Stimulated activated naive CD4-positive, alpha-beta T cell treated with Interleukin-2 at 50 U/mL for 16 hours (primary cell): ENCODE measurements around the gene SLC39A7.
A peak's percentile ranks its signal among the peaks of the same experiment; 100 is the strongest.
"Not testable (repeated sequence)": the region's sequence is repeated elsewhere in the genome, so short reads cannot be mapped to it uniquely, and the experiment has no call there.

Experiments
- DNase-seq: peaks from one replicate; lab custom pipeline; 2025; lab: John Stamatoyannopoulos, UW

The SLC39A7 gene

DNA sequence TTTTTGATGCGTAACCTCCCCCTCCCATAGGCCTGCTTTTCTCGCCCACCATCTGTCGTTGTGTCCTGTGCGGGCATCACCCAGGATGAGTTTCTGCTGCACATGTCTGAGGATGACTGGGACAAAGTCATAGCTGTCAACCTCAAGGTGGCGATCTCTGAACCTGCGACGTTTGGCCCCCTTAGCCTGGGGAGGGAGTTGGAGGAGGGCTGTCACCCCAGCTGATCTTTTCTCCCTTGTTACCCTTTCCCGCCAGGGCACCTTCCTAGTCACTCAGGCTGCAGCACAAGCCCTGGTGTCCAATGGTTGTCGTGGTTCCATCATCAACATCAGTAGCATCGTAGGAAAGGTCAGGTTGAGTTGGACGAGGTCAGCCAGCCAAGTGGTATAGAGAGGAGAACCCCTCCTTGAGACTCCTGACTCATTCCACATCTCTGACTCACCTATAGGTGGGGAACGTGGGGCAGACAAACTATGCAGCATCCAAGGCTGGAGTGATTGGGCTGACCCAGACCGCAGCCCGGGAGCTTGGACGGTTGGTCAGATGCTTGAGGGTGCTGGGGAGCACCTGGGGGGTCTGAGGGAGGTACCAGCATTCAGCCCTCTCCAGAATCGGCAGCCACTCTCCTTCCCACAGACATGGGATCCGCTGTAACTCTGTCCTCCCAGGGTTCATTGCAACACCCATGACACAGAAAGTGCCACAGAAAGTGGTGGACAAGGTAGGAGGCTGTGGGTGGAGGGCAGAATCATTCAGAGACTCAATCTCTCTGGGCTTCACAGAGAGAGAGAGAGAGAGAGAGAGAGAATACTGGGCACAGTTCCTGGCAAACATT is 4.7 kb downstream of the SLC39A7 start:
- peak; percentile 56 for DNase-seq

DNA sequence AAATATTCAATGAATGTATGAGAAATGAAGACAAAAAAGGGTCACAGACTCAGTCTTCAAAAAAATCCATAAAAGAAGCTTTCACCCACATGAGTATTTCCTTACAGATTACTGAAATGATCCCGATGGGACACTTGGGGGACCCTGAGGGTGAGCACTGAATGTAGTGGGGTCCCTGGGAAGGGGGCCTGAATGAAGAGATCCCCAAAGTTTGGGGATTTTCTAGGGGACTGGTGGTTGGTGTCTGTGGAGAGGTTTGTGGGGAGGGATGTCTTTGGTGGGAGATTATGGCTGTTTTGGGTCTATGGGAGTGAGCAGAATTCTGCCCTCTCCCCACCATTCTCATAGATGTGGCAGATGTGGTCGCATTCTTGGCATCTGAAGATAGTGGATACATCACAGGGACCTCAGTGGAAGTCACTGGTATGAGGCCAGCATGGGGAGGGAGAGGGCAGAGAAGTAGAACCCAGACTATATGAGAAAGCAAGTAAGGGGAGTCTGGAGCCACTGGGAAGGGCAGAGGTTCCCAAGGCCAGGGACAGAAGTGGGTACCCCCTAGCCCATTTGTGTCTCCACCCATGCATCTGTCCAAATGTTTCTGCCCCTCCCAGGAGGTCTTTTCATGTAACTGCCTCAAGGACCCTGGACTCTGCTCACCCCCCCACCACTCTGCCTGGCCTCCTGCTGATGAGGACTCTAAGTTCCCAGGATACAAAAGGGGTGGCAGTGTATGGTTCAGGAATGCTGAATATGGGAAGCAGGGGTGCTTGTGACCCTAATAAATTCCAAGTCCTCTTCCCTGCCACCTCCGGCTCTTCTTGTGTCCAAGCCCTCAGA is 5.6 kb downstream of the SLC39A7 start:
- no peak for DNase-seq

DNA sequence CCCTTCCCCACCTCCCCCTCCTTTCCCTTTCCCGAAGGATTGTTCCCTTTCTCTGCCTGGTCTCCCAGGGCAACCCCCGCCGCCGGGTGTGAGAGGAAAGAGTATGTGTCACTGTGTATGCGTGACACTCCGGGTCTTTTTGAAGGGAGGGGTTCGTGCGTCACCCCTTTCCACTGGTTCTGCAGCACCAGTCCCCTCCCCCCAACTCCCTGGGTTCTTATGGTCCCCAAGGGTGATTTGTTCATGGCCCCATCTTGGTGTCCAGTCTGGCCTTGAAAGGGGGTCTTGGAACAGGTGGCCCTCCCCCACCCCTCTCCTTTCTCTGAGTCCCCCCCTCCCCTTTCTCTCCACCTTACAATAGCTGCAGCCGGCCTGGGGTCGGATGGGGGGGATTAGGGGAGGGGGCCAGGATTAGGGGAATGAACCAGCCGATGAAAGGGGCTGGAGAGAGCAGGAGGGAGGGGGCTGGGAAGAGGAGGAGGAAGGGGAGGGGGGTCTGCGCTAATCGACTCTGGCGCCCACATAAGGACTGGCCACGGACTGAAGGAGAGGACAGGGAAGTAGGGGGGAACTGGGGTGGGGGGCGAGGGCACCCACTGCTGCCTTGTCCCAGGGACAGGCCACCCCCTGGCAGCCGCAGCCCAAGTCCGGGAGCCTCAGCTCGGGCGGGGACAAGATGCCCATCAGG is 6.3 kb downstream of the SLC39A7 start:
- no peak for DNase-seq

DNA sequence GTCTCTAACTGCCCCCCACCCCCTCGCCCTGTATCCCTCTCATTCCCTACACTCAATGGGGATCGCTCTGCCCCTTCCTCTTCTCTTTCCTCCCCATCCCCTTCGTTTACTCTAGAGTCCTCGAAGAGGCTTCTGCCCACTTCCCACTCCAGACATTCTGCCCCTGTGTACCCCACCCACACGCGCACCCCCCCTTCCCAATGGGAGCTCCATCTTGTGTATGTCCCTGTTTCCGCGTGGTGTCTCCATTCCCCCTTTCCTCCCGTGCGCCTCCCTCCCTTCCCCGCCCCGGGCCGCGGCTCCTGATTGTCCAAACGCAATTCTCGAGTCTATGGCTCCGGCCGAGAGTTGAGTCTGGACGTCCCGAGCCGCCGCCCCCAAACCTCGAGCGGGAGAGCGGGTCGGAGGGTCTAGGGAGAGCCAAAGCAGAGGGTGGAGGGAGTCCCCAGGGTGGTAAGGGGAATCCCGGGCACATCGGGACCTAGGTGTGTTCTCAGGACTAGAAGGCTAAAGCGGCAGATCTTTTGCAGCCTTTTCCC is 7.0 kb downstream of the SLC39A7 start:
- DNase-seq, result no peak

DNA sequence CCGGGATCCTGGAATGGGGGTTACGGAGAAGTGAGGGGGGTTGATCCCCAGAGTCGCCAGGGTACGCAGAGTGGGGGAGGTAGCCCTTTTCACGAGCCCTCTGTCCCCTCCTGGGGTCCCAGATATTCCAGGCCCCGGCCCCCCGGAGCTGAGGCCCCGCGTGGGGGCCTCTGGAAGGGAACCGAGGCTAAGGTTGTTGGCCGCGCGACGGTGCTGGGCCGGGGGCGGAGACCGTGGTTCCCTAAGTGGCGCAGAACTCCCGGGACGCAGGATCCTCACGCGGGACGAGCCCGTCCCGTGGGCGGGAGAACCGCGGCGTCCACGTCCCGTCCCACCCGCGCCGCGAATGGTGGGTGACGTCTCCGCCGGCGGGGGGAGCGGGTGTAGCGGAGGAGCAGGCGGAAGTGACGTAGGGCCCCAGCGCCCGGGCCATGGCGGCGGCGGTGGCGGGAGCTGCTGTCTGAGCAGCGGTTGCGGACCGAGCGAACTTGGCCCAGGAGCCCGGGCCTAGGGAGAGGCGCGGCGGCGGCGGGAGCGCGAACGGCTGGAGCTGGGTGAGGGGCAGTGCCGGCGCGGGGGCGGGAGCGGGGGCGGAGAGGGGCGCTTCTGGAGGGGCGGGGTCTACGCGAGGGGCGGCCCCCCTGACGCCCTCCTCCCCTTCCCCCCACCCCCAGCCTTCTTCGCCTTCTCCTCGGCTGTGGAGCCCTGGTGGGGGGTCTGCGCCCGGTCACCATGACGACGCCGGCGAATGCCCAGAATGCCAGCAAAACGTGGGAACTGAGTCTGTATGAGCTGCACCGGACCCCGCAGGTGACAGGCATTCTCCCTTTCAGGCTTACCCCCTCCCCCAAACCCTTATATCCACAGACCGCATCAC is 7.7 kb downstream of the SLC39A7 start, which contains the start of gene RING1:
RING1 (plus strand) TSS at position 410 of the 877 bp plus-strand sequence; CDS start at position 733, 323 bp downstream.
- DNase-seq, result peak; percentile 82

DNA sequence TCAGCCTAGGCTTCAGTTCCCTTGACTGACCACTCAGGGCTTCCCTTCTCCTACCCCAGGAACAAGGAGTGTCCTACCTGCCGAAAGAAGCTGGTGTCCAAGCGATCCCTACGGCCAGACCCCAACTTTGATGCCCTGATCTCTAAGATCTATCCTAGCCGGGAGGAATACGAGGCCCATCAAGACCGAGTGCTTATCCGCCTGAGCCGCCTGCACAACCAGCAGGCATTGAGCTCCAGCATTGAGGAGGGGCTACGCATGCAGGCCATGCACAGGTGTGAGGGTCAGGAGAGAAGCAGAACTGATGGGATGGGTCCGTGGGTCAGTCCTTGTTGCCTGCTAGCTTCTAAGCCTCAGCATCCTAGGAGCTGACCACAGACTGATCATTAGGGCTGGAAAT is 9.2 kb downstream of the SLC39A7 start:
- DNase-seq, result no peak

DNA sequence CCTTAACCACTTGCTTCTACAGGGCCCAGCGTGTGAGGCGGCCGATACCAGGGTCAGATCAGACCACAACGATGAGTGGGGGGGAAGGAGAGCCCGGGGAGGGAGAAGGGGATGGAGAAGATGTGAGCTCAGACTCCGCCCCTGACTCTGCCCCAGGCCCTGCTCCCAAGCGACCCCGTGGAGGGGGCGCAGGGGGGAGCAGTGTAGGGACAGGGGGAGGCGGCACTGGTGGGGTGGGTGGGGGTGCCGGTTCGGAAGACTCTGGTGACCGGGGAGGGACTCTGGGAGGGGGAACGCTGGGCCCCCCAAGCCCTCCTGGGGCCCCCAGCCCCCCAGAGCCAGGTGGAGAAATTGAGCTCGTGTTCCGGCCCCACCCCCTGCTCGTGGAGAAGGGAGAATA is 10.5 kb downstream of the SLC39A7 start:
- DNase-seq, result no peak

DNA sequence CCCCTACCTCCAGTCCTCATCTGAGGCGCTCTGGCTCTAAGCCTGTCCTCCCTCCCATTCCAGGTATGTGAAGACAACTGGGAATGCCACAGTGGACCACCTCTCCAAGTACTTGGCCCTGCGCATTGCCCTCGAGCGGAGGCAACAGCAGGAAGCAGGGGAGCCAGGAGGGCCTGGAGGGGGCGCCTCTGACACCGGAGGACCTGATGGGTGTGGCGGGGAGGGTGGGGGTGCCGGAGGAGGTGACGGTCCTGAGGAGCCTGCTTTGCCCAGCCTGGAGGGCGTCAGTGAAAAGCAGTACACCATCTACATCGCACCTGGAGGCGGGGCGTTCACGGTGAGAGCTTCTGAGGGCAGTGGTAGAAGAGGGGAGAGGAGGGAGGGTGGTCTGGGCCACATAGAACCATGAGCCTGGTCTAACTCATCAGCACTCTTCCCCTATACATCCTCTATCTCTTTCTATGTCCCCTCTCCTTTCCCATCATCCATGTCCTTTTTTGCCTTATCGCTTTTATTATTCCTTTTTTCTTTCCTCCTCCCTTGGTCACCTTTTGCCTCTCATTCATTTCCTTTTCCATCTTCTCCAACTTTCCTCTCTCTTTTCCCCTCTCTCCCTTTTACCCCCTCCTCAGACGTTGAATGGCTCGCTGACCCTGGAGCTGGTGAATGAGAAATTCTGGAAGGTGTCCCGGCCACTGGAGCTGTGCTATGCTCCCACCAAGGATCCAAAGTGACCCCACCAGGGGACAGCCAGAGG is 11.2 kb downstream of the SLC39A7 start:
- no peak for DNase-seq

DNA sequence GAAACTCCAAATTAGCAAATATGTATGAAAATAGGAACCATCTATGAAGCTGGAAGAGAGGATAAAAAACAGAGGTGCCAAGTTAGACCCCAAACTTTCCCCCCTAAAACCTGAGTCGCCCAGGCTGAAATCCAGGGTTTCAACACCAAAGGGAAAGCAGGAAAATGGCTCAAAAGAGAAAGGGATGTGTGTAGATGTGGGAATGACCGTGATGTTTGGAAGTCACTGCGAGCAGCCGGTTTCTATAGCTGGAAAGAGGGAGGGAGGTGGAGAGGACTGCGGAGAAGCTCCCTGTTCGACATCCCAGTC is 12.1 kb downstream of the SLC39A7 start:
- no peak for DNase-seq

DNA sequence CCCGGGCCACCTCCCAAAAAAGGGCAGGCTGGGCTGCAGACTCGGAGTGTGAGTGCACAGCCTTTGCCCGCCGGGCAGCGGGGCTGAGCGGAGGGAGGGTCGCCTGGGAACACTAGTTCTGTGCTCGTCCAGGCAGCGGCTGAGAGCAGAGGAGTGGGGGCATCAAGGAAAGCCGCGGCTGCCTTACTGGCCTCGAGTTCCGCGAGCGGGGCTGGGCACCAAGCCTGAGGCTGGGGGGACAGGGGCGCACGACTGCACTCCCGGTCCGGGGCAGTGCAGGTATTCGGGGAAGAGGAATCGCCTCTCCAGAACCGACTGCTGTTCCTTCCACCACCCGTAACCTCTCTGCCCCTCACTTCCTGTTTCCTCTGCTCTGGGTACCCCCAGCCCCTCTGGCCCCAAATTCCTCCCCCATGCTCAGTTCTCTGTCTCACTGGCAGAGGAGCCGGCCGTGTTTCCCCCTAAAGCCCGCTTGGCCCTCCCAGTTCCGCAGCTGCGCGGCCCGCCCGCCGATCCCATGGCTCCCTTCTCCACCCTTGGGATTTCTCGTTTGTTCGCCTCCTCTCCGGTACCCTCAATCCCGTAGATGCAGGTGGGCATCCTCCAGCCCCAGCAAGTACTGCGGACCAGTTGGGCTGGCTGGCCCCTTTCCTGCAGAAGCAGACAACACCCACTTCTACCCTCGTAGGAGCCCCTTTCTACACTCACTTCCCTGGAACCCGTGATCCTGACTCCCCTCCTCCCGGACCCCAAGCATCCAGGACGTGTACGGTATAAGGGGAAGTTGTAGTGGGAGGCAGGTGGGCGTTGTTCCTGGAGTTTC is 12.7 kb downstream of the SLC39A7 start:
- peak; percentile 8 for DNase-seq

DNA sequence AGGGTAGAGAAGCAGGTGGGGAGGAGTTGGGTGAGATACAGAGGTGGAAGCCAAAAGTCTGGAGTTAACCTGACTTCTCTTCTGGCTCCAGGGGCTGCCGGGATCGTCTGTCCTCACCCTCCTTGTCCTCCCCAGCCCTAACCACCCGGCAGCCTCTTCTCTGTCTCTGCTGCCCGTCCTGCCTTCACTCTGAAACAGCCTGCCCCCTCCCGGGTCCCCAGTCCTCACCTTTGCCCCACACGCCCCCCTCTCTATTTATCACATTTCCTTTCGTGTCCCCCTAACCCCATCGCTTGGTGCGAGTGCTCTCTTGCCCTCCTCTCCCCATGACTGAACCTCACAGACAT is 13.3 kb downstream of the SLC39A7 start:
- DNase-seq, result no peak

DNA sequence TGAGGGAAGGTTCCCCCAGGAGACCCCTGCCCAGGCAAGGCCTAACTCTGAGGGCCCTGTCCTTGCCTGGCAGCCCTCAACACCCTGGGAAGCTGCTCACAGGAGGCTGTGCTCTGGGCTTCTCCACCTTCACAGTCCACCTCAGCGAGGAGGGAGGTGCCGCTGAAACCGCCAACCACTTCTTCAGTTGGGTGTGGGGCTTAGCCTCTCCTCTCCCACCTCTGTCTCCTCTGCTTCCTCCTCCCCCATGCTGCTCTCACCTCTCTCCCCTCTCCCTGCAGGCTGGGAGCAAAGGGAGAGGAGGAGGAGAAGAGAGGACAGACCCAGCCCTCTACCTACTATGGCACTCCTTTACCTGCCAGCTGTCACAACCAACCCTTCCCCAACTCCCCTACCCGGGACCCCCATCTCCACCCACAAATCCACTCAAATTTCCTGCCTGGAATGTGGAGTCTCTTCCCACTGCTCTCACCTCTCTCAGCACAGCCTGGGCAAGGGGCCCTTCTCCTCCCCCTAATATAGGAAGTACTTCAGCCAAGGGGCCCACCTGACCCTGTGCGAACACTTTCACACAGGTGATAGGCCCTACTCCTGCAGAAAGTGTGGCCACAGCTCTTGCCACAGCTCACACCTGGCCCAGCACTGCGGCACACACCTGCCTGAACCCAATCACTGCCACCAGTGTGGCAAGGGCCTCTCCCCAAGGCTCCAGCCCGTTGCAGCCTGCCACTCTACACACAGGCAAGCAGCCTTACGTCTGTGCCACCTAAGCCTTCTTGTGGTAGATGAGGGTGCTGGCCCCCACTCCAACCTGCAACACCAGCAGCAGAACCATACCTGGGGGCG is 14.8 kb downstream of the SLC39A7 start:
- DNase-seq, result no peak

DNA sequence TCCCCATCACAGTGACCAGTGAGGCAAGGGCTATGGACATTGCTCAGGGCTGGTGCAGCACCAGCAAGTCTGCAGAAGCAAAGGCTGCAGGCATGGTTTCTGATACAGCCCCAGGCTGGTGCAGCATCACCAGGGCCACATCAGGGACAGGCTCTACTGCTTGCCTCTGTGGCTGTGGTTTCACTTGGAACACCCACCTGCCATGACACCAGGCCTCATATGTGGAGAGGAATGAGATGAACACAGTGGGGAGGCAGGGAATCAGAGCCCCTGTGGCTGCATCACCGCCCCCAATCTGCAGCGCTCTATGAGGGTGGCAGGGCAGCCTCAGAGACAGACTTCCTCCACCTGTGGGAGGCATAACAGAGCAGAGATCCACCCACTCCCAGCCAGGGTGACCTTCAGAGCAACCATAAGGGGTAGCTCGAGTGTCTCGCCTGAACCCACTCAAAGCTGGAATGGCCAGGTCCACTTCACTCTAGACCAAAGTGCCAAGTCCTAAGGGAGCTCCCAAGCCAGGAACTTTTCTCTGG is 15.5 kb downstream of the SLC39A7 start:
- DNase-seq, result no peak

DNA sequence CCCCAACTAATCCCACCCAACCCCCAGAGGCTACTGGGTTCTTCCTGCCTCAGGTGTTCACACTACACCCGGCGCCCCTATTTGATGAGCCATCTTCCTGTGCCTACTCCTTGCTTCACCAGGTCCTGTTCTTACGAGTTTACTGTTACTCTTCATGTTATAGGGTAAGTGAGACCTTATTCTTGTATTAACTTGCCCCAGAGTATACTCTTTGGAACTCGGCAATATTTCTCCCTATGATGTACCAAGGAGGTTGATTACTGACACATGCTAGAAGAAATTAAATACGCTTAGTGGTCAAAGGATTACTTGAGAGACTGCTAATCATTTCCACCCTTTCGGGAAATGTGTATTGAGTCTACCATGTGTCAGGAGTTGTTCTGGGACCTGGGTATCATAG is 16.6 kb downstream of the SLC39A7 start:
- DNase-seq, result no peak

DNA sequence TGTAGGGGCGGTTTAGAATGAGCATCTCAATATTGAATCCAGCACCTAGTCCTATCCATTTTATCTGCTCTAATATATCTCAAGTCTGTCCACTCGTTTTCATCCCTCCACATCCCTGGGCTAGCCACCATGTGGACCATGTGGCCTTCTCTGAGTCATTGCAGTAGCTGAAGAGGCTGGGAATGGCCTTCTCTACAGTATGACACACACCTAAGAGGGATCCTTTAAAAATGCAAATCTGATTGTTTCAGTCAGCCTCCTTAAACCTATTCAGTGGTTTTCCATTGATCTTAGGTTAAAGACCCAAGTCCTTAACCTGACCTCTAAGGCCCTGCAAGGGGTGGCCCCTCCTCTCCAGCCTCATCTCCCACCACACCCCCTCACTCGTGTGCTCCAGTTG is 17.0 kb downstream of the SLC39A7 start:
- DNase-seq, result no peak

DNA sequence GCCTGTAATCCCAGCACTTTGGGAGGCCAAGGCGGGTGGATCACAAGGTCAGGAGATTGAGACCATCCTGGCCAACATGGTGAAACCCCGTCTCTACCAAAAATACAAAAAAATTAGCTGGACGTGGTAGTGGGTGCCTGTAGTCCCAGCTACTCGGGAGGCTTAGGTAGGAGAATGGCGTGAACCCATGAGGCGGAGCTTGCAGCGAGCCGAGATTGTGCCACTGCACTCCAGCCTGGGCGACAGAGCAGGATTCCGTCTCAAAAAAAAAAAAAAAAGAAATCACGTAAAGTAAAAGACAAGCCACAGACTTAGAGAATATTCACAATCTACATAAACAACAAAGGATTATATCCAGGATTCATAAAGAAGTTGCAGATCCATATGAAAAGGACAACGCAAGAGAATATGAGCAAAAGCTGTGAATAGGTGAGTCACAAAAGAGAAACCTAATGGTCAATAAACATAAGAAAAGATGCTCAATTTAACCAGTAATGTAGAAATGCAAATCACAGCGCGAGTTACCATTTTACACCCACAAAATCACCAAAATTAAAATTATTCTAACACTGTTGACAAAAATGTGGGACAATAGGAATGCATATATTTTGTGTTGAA is 25.9 kb downstream of the SLC39A7 start:
- DNase-seq, result not testable (repeated sequence)

DNA sequence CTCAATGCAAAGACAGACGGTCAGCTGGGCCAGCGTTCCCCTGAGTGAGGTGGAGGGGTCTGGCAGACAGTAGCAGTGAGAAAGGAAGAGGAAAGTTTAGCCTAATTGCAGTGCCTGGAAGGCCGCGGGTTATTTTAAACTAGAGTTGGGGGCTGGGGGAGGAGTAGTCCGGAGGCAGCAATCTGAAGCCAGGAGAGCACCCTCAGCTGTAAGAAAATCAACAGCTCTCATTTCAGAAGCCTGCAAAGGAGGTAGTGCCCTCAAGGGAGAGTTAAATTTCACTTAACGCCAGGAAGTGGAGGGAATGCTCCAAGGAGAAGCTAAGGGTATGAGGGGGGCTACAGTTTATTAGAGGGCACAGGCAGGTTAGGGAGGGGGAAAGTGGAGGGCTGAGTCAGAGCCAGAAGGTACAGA is 34.6 kb downstream of the SLC39A7 start:
- DNase-seq, result no peak

DNA sequence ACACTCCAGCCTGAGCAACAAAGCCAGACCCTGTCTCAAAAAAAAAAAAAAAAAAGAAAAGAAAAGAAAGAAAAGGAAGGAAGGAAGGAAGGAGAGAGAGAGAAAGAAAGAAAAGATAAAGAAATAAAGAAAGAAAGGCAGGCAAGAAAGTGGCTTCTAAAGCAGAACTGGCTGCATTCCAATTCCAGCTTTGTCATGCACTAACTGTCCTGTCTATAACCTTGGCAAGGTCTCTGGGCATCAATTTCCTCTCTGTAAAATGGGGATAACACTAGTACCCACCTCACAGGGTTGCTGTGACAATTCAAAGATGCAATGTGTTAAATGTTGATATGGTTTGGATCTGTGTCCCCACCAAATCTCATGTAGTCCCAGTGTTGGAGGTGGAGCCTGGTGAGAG is 35.7 kb downstream of the SLC39A7 start:
- DNase-seq, result no peak
